Measurements from ENCODE around the gene SLC38A10.
"Not testable (repeated sequence)": the region's sequence is repeated elsewhere in the genome, so short reads cannot be mapped to it uniquely, and the experiment has no call there.

The SLC38A10 gene

GRCh38 chr17:81234506-81234855, 60.6 kb downstream of the SLC38A10 start:
- in situ Hi-C loops (cut with MboI; ENCODE audit: low sequenced_read_pairs) = no loop called here

GRCh38 chr17:81233811-81234505, 61.1 kb downstream of the SLC38A10 start:
- in situ Hi-C loops (cut with MboI; ENCODE audit: low sequenced_read_pairs) = no loop called here

GRCh38 chr17:81233316-81233715, 61.8 kb downstream of the SLC38A10 start:
- in situ Hi-C loops (cut with MboI; ENCODE audit: low sequenced_read_pairs) = no loop called here

GRCh38 chr17:81232616-81233241, 62.4 kb downstream of the SLC38A10 start:
- in situ Hi-C loops (cut with MboI; ENCODE audit: low sequenced_read_pairs) = no loop called here

GRCh38 chr17:81231766-81232581, 63.1 kb downstream of the SLC38A10 start:
- in situ Hi-C loops (cut with MboI; ENCODE audit: low sequenced_read_pairs) = no loop called here

- in situ Hi-C loops (cut with MboI; ENCODE audit: low sequenced_read_pairs) = no loop called here
These were observed 63.9 kb downstream of the SLC38A10 start for GRCh38 chr17:81231121-81231645.

GRCh38 chr17:81230043-81230820, 64.9 kb downstream of the SLC38A10 start:
- in situ Hi-C loops (cut with MboI; ENCODE audit: low sequenced_read_pairs) = no loop called here

- in situ Hi-C loops (cut with MboI; ENCODE audit: low sequenced_read_pairs) = no loop called here
These were observed 65.5 kb downstream of the SLC38A10 start for GRCh38 chr17:81229666-81229920.

GRCh38 chr17:81228834-81229665, 66.1 kb downstream of the SLC38A10 start:
- in situ Hi-C loops (cut with MboI; ENCODE audit: low sequenced_read_pairs) = no loop called here

GRCh38 chr17:81228420-81228819, 66.7 kb downstream of the SLC38A10 start:
- in situ Hi-C loops (cut with MboI; ENCODE audit: low sequenced_read_pairs) = no loop called here

- in situ Hi-C loops (cut with MboI; ENCODE audit: low sequenced_read_pairs) = not testable (repeated sequence)
These were observed 67.5 kb downstream of the SLC38A10 start for GRCh38 chr17:81227630-81228029.

- in situ Hi-C loops (cut with MboI; ENCODE audit: low sequenced_read_pairs) = no loop called here
These were observed 71.4 kb downstream of the SLC38A10 start for GRCh38 chr17:81223762-81224130.

GRCh38 chr17:81222906-81223761, 72.0 kb downstream of the SLC38A10 start, which contains the start of gene CEP131:
Gene CEP131 (minus strand): TSS chr17:81222965. CDS start chr17:81220056, 2,909 bp downstream.
- in situ Hi-C loops (cut with MboI; ENCODE audit: low sequenced_read_pairs) = no loop called here

- in situ Hi-C loops (cut with MboI; ENCODE audit: low sequenced_read_pairs) = no loop called here
These were observed 72.5 kb downstream of the SLC38A10 start for GRCh38 chr17:81222620-81222905.

GRCh38 chr17:81221842-81222619, 73.1 kb downstream of the SLC38A10 start:
- in situ Hi-C loops (cut with MboI; ENCODE audit: low sequenced_read_pairs) = no loop called here

GRCh38 chr17:81221371-81221841, 73.7 kb downstream of the SLC38A10 start:
- in situ Hi-C loops (cut with MboI; ENCODE audit: low sequenced_read_pairs) = no loop called here

- in situ Hi-C loops (cut with MboI; ENCODE audit: low sequenced_read_pairs) = no loop called here
These were observed 75.5 kb downstream of the SLC38A10 start for GRCh38 chr17:81219476-81220180.

- in situ Hi-C loops (cut with MboI; ENCODE audit: low sequenced_read_pairs) = no loop called here
These were observed 76.1 kb downstream of the SLC38A10 start for GRCh38 chr17:81218991-81219390.

Data from HL-60/S4 (cell line).